A673 (cell line): ENCODE data around the gene AEBP2. TPM values are rescaled to one million over a fixed set of nuclear protein-coding genes. Genes with fewer than 3 reads are reported as not detected.

ENCODE experiments used
- BruUV-seq: library from RNA; stranded (reverse); fragments of 400-500 nt; replicated peaks from 2 replicates; lab custom pipeline; 2021; lab: Mats Ljungman, UMichigan
- CTCF ChIA-PET: fragments of 300-600 bp; sonication (Branson Sonifier 250); formaldehyde crosslinking; loops from one replicate; lab custom pipeline; 2022; ENCODE audit warnings: antibody characterized with exemption; lab: Charles Lee
- POLR2A ChIA-PET: fragments of 300-600 bp; sonication (Branson Sonifier 250); formaldehyde crosslinking; loops from one replicate; lab custom pipeline; 2022; ENCODE audit warnings: antibody characterized with exemption; ENCODE audit not compliant: low non-redundant PET; lab: Charles Lee
- DNase-seq: peaks from one replicate; pipeline ENCODE4 v3.0.0-alpha.2; 2015; ENCODE audit warnings: low spot score
- H3K27ac ChIP-seq: fragments of 200-600 bp; sonication (generic); 2 replicates; pipeline ENCODE4 v1.5.1; 2016; ENCODE audit warnings: mixed run types, low read depth, mild to moderate bottlenecking, mixed read lengths, antibody characterized with exemption, low read length; ENCODE audit not compliant: poor library complexity, severe bottlenecking
- H3K27me3 ChIP-seq: fragments of 200-600 bp; sonication (generic); replicated peaks from 2 replicates; pipeline ENCODE4 v1.6.1; 2017; ENCODE audit warnings: mixed run types, low read depth, mild to moderate bottlenecking, mixed read lengths, antibody characterized with exemption, low read length; ENCODE audit not compliant: insufficient read depth, poor library complexity
- H3K36me3 ChIP-seq: fragments of 200-600 bp; sonication (generic); 2 replicates; pipeline ENCODE4 v1.6.1; 2016; ENCODE audit warnings: mixed run types, mild to moderate bottlenecking, mixed read lengths, antibody characterized with exemption, low read length; ENCODE audit not compliant: insufficient read depth, poor library complexity, severe bottlenecking
- H3K4me1 ChIP-seq: fragments of 200-600 bp; sonication (generic); 2 replicates; pipeline ENCODE4 v1.6.1; 2017; ENCODE audit warnings: mixed run types, mild to moderate bottlenecking, mixed read lengths, antibody characterized with exemption, low read length; ENCODE audit not compliant: insufficient read depth, poor library complexity, severe bottlenecking
- H3K4me3 ChIP-seq: fragments of 200-600 bp; sonication (generic); 2 replicates; pipeline ENCODE4 v1.5.1; 2016; ENCODE audit warnings: low read depth, mixed run types, mild to moderate bottlenecking, mixed read lengths, low read length; ENCODE audit not compliant: poor library complexity, severe bottlenecking
- H3K9me3 ChIP-seq: fragments of 200-600 bp; sonication (generic); 2 replicates; pipeline ENCODE4 v1.6.1; 2016; ENCODE audit warnings: mixed run types, low read depth, mild to moderate bottlenecking, mixed read lengths, antibody characterized with exemption, low read length; ENCODE audit not compliant: poor library complexity, severe bottlenecking
- EZH2 ChIP-seq: fragments of 200-600 bp; sonication (generic); IDR thresholded peaks from 2 replicates; pipeline ENCODE4 v1.6.1; 2017; ENCODE audit warnings: borderline replicate concordance, low read depth, mild to moderate bottlenecking, mixed read lengths, antibody characterized with exemption, low read length; ENCODE audit not compliant: poor library complexity, severe bottlenecking
- intact Hi-C: fragments of 100-400 bp; cut with micrococcal nuclease; formaldehyde crosslinking; loops from one replicate; pipeline ENCODE4 v1.10.0; 2022; ENCODE audit not compliant: unreplicated experiment
- total RNA-seq: library from RNA; stranded (reverse); gene quantifications from 2 replicates; pipeline ENCODE4 v1.2.3, GENCODE V29; 2021
- TF ChIP-seq, protein P1 (sequence below): fragments of 300-800, 200-600 bp; sonication (generic); conservative IDR thresholded peaks from 2 replicates; pipeline ENCODE4 v1.5.1; 2017; ENCODE audit warnings: low read depth, mild to moderate bottlenecking, antibody characterized with exemption, low read length, moderate library complexity, mixed read lengths

Gene AEBP2
- total RNA-seq, 1 experiment from 2014 or later, result 47.6 TPM

- ChIA-PET CTCF (interaction anchor here (0.9 kb wide), 1 partner anchor 217 kb away, joined by 4 read pairs; no protein-coding TSS in a partner anchor), POLR2A (no interaction called here)
- TF ChIP-seq EZH2, result no peak
- TF ChIP-seq, protein P1, sequence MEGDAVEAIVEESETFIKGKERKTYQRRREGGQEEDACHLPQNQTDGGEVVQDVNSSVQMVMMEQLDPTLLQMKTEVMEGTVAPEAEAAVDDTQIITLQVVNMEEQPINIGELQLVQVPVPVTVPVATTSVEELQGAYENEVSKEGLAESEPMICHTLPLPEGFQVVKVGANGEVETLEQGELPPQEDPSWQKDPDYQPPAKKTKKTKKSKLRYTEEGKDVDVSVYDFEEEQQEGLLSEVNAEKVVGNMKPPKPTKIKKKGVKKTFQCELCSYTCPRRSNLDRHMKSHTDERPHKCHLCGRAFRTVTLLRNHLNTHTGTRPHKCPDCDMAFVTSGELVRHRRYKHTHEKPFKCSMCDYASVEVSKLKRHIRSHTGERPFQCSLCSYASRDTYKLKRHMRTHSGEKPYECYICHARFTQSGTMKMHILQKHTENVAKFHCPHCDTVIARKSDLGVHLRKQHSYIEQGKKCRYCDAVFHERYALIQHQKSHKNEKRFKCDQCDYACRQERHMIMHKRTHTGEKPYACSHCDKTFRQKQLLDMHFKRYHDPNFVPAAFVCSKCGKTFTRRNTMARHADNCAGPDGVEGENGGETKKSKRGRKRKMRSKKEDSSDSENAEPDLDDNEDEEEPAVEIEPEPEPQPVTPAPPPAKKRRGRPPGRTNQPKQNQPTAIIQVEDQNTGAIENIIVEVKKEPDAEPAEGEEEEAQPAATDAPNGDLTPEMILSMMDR, result no peak
- DNase-seq, result peak; percentile 76
- Histone ChIP-seq H3K27ac (peak overlapping the region; percentile 92), H3K9me3 (no peaks in the 10 kb centered on the region), H3K4me3 (peak overlapping the region; percentile 96), H3K4me1 (peaks cover 12% of the 10 kb centered on the region), H3K27me3 (no peaks in the 10 kb centered on the region), H3K36me3 (peaks cover 8% of the 10 kb centered on the region)
- no TSS peak for BruUV-seq
- intact Hi-C loops, result loop anchor here (10.0 kb wide), 1 partner anchor 205 kb away; no protein-coding TSS in a partner anchor
Measured at GRCh38 chr12:19440019-19440858, 947 bp downstream of the AEBP2 start.

- Histone ChIP-seq H3K27ac (peak overlapping the region; percentile 92), H3K27me3 (no peaks in the 10 kb centered on the region), H3K4me1 (peaks cover 12% of the 10 kb centered on the region), H3K36me3 (peaks cover 8% of the 10 kb centered on the region), H3K4me3 (peak overlapping the region; percentile 96), H3K9me3 (no peaks in the 10 kb centered on the region)
- no peak for TF ChIP-seq EZH2
- TF ChIP-seq, protein P1, result no peak
- intact Hi-C loops, result loop anchor here (10.0 kb wide), 1 partner anchor 204 kb away; no protein-coding TSS in a partner anchor
- CTCF ChIA-PET, result no interaction called here
- no TSS peak for BruUV-seq
- DNase-seq, result no peak
- POLR2A ChIA-PET, result no interaction called here
Measured at GRCh38 chr12:19440916-19441315, 1.6 kb downstream of the AEBP2 start.

- intact Hi-C loops, result loop anchor here (10.0 kb wide), 1 partner anchor 201 kb away; no protein-coding TSS in a partner anchor
- Histone ChIP-seq H3K4me1 (peaks cover 12% of the 10 kb centered on the region), H3K9me3 (no peaks in the 10 kb centered on the region), H3K36me3 (peaks cover 8% of the 10 kb centered on the region), H3K27ac (no peak overlapping the region), H3K4me3 (no peak overlapping the region), H3K27me3 (no peaks in the 10 kb centered on the region)
- ChIA-PET POLR2A (no interaction called here), CTCF (no interaction called here)
- TF ChIP-seq, protein P1, result no peak
- no peak for TF ChIP-seq EZH2
- DNase-seq, result no peak
- BruUV-seq, result no TSS peak
Measured at GRCh38 chr12:19443585-19443984, 4.3 kb downstream of the AEBP2 start.
